SHP77 (cell line): ENCODE results near the gene PLXNC1.

ENCODE experiments used
- DNase-seq, 2 experiments: peaks; one replicate each; lab custom pipeline; 2025; lab: John Stamatoyannopoulos, UW

PLXNC1 gene

DNA sequence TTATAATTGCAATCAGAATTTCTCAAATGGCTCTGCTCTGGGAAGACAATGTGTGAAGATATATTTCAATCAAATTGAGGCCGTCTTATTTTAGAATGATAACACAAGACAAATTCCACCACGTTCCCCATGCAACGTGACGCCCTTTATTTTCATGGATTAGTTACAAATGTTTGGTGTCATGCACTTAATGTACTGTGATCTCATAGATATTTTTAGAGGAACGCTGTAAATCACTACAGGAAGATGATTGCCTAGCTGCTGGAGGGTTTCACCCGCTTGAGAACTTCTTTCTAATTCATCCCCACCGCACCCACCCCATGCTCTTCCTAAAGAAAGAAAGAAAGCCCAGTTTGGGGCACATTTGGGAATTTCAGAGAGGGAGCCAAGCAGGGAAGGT lies 117.2 kb downstream of the PLXNC1 start:
- no peak for DNase-seq

DNA sequence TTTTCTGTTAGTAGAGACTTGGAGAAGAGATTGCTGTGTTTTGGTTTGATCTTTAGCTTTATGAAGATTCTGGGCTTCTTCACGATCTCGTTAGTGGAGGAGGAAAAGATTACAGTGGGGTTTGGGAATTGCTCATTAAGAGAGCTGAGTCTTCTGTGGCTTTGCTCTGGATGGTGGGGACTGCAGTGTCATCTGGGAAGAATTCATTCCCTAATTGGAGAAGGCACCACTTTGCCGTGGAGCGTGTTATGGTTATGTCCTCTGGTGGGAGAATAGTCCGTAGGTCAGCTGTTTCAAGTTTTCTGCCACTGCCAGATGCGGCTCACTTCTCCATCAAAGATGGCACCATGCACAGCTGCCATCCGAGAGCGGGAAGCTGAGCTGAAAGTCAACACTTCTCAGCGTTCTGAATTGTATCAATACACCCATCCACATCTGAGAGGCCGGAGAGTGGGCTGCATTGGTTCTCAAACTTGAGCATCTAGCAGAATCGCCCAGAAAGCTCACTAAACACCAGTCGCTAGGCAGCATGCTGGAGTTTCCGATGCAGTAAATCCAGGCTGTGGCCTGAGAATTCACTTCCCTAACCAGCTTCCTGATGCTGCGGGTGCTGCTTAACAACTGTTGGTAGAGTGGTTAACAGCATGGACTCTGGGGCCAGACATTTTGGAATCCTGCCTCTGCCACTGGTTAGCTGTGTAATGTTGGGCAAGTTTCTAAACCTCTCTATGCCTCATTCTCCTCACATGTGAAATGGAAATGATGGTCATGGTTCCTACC lies 117.8 kb downstream of the PLXNC1 start:
- DNase-seq, result no peak

DNA sequence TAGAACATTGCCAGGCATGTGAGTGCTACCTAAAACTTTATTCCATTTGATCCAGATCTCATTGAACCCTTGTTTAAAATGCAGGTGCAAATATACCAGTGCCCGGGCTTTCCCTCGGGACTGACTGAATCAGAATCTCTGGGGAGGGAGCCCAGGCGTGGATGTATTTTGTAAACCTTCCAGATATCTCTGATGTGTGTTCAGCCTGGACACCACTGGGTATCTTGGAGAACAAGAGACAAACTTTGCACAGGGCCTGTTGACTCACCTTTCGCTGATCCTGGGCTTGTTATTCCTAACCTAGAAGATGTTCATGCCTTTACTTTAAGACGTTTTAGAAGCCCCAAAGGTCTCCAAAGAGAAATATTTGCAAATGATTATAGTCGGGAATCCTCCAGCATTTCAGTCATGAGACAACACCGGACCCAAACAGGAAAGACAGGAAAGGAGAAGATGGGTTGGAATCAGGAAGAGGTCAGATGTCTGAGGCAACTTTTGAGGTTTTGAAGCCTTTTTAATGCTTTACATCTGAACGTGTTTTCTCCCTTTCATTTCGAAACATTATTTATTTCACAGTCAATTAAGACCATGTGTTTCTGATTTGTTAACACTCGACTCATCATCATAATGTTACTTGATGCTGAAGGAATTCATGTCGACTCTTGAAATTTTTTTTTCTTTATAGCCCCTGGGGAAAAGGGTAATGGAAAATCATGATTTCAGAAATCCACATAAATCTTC lies 118.6 kb downstream of the PLXNC1 start:
- no peak for DNase-seq

DNA sequence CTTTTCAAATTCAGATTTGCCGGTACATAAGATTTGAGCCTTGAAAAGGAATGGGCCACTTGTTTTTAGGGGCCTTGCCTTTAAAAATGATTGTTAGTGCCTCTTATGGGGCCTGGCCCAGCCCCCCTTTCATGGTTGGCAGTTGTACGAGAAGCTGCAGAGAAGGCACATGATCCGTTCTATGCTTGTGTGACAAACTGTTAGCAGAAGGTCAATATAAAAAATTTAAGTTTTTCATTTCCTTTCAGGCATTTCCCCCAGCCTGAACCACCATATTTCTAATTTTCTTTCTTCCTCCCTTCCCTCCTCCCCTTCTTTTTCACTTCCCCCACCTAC lies 119.1 kb downstream of the PLXNC1 start:
- no peak for DNase-seq

DNA sequence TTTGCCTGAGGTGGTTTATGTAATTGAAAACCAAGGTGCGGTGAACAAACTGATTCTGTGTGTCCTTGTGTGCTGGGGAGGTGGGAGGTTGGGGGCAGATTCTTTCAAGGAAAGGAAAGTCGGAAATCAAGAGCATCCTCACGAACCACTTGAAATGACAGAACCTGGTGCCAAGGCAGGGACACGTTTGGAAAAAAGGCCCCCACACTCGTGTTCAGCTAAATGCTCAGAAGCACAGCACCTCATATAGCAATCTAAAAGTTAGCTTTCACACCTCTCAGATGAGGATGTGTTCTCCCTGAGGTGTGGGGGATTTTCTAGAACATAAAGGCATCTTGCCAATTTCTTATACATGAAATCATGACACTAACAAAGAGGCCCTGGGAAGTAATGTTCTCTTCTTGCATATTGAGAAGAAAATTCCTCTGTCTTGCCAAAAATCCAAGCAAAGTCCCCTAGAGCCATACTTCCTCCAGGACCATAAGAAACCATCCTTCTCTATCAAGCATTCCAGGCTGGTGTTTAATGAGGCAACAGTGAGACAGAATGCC lies 119.6 kb downstream of the PLXNC1 start:
- no peak for DNase-seq

DNA sequence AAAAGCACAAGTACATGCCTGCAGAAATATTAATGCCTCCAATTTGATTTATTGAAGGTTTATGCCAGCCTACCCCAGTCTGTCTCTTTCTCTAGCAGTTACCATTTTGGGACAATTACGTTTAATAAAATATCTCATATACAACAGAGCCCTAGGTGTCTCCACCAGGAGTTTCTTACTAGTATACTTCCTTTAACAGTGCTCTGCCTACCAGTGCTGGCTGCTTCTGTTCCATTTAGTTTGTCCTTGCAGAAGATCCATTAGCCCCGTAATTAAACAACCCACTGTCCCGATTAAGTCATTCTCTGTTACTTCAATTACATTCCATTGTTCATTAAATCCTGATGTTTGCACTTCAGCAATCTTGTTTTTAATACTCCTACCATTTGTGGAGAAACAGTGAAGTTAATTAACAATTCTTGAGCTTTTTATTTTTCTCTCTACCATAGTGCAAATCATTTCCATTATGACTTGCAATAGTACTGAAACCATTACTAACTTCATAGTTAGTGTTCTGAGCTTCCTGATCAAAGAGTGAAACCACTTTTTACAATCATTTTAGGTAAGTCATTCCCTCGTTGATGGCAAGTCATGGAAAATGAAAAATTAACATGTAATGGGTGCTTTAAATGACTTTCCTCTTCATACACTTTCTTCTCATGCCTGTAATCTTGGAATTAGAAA lies 121.1 kb downstream of the PLXNC1 start:
- no peak for DNase-seq

DNA sequence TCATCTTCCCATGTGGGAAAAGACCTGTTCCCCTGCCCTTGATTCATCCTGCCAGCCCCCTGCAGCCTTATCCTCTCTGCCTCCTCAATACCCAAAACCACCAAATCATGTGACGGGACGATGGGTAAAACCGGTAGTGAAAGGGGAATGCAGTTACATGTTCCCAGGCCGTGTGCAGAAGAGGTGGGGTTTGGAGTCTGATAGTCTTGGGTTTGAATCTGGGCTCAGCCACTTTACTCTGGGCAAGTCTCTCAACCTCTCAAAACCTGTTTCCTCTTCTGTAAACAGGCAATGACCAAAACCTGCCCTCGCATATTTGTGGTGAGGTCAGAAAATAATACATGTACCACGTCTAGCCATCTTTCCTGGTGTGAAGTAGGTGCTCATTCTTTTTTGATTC lies 123.0 kb downstream of the PLXNC1 start:
- DNase-seq, result no peak

DNA sequence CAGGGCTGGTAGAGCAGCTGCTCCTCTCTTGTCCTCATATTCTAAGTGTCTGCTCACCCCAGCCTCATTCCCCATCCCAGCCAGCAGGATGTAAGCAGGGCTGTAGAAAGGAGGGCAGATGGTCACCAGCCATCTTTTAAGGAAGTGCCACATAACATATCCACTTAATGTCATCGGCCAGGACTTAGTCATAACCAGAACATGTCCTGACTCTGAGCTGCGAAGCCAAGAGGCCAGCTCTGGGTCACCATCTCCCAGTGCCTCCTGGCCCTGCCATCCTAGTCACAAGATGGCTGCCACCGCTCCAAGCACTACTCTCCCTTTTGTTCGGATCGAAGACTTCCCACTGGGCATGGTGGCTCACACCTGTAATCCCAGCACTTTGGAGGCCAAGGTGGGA lies 123.9 kb downstream of the PLXNC1 start:
- no peak for DNase-seq

DNA sequence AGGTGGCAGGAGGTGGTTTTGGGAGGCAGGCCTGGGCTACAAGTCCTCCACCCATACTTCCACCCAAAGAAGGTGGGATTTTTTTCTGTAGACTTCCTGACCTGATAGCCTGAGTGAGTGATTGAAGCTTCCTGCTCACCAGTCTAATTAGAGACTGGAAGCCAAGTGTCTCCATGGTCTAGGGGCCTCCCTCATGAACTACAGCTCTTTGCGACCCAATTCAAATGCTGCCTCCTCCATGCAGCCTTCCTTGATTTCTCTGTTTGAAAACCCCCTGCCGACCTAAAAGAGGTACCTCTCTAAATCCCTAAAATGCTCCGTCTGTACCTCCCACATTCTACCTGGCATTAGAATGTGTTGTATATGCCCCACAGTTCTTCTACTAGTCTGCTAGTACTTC lies 124.9 kb downstream of the PLXNC1 start:
- DNase-seq, result no peak

DNA sequence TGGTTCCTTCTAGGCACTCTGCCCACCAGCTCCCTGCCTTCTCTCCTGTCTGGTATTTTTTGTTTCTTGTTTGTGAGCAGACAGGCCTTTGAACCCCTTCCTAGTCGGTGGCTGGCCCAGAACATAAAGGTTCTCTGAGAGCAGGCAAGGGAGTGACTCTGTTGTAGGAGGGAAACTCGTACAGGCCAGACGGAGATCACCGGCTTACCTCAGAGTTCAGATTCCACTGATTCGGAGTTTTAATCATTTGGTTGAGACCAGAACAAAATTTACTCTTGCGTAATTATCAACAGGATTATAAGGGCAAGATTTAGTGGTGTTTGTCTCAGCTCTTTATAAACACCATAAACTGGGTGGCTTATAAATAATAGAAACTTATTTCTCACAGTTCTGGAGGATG lies 128.3 kb downstream of the PLXNC1 start:
- no peak for DNase-seq

DNA sequence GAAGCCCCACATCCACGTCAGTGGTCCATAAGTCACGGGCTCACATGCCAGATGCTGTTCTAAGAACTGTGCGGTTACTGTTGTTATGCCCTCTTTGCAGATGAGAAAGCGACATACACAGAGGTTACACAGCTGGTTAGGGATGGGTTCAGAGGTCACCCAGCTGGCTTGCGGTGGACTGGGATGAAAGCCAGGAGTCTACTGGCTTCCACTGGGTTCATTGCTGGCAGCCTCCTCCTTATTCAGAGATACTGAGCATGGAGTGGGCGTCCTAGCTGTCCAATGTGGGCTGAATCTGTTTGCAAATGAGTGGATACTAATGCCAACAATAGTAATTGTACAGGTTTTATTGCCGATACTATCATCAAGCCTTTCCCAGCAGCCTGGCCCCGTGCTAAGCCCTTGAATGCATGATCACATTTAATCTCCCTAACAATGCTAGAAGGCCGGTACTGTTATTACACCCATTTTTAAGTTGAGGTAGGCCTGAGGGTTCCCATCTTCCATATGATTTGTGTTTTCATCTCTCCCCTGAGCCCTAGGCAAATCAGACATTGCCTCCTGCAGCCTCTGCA lies 129.1 kb downstream of the PLXNC1 start:
- DNase-seq, result no peak

DNA sequence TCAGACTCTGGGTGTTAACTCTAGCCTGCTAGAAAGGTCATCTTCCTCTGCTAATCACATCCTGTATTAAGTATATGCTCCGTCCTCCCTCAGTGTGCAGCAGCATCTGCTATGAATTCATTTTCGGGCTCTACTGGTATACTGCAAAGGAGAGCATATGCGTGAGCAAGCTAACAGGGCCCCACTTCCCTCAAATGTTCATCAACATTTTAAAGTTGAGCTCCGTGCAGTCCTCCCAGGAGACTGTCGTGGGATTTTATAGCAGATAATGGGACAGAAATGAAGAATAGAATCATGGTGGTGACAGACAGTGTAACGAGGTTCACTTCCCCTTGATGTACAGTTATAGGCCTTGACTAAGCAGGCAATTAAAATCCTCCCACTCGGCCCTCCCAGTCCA lies 131.7 kb downstream of the PLXNC1 start:
- no peak for DNase-seq

DNA sequence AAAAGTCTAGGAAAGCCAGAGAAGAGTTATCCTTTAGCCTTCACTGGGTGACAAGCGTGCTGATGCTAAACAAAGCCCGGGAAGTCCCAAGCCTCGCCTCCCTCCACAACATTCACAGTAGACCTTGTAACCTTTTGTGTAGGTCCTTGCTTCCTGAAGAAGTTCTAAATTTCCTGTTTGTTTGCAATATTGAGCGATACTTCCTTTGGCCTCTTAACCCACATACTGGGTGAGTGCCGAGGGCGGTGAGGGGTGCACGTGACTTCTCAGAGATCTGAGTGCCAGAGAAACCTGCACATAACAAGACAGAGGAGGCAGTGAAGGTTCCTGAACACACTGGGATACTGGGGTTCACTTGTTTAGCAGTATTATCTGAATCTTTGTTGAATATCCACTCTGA lies 134.3 kb downstream of the PLXNC1 start:
- DNase-seq, result no peak

DNA sequence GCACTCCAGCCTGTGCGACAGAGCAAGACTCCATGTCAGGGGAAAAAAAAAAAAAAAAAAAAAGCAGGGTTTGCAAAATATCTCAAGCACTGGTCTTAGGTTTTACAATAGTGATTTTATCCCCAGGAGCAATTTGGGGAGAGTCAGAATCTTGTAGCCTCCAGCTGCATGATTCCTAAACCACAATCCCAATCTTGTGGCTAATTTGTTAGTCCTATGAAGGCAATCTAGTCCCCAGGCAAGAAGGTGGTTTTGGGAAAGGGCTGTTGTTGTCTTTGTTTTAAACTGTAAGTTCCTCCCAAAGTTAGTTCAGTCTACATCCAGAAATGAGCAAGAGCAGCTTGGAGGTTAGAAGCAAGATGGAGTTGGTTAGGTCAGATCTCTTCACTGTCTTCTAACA lies 135.7 kb downstream of the PLXNC1 start:
- no peak for DNase-seq

DNA sequence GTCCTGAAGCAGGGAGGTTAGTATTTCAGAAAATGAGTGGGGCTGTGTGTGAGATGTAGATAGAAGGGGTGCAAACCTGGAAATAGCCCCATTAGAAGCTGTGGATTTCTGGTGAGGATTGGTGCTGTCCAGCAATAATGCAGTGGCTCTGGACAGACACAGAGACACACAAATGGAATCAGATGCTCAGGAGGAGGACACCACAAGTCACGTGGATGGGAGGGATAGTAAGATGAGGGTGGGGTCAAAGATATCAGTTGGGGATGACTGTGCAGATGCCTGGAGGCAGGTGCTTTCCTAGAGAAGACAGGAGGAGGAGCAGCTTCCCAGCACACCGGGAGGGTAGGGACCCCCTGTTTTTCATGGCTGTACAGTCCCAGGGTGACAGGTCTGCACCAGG lies 136.5 kb downstream of the PLXNC1 start:
- DNase-seq, result no peak

DNA sequence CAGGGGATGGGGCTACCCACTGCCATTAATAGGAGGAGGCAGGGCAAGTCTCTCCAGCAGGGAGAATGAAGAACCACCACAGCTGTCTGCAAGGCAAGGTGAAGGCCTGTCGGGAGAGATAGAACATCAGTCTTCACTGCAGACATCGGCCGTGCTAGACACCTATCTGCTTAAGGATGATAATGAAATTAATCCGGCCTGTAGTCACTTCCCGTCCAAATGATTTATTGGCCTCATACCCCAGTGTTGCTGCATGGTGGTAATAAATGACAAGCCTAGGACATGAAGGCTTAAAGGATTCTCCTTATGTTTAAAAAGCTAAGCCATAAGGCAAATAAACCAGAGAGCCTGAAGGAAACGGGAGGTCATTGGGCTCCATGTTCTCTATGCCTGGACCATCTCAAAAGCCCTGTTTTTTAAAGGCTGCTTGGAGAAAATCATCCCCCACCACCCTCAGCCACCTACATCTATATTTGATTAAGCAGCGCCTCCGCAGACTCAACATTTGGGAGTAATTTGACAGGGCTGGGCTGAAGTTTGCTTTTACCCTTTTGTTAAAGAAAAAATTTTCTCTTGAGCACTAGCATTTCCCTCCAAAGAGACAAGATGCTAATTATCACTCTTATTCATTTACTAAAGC lies 137.7 kb downstream of the PLXNC1 start:
- DNase-seq, result no peak

DNA sequence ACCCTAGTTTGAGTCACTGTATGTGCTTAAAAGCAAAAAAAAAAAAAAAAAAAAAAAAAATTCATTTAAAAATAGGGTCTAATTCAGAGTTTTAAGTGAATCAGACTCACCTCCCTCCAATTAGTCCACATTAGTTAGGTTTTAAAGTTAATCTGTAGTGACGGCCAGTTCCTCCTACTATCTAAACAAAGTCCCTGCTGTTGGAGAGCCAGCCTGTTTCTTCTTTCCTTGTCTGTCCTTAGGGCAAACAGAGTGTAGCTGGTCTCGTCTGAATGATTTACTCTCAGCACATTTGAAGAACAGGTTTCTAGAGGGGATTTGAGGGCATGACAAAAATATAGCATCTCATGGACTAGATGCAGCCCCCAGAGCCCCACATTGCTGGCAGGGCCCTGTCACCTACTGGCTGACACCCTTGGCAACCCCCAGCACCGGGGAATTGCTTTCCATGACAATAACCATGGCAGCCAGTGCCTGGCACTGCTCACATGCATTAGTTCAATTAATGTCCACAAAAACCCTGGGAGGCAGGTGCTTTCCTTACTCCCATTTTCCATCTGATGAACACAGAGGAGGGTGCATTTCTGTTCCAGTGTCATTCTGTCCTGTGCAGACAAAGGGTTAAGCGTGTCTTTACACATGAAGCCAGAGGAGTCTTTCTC lies 138.3 kb downstream of the PLXNC1 start:
- no peak for DNase-seq

DNA sequence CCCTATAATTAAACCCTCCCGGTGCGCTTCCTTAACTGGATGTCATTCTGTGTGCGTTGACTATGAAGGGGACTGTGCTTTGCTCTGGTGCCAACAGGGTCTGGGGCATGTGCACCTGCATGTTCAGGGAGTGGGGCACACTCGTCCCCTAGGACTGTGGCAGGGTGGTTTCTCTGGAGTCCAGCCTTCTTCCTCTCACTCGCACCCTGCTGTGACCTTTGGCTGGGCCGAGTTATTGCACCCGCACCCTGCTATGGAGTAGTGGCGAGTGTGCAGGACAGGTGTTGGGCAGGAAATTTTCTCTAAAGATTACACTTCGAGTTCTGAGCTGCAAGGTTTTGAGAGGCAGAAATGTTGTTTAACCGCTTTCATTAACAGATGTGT lies 138.9 kb downstream of the PLXNC1 start:
- DNase-seq, result no peak

DNA sequence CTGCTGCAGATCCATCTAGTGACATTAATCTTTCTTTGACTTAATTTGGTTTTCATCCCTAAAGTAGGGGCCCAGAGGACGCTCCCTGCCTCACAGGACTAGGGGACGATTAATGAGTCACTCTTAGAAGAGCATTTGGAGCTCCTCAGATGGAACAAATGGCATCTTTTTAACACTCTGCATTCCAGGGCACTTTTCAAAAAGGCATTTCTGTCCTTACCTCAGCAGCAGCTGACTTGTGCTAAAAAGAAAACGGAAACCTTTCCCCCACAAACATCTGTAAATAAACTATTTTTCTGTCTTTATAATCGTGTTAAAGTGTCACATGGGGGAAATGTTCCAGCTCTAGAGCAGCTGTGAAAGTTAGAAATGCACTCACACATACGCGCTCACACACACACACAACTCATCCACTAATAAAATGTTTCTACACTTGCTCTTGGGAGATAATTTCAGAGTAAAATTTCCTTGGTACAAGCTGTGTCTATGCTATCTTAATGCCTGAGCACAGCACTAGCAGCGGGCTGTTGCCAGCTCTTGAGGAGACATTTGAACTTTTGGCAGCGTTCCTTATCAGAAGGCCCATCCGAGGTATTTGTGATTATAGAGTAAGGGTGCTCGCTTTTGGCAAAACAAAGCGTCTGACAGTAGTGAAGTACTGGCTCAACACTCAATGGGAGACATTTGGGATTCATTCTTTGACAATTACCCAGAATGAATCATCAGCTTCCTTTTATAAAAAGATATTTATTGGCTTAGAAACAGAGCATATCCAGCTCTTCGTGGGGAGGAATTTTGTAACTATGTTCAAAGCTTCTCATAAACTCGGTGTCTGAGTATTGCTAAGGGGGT lies 141.3 kb downstream of the PLXNC1 start:
- no peak for DNase-seq

DNA sequence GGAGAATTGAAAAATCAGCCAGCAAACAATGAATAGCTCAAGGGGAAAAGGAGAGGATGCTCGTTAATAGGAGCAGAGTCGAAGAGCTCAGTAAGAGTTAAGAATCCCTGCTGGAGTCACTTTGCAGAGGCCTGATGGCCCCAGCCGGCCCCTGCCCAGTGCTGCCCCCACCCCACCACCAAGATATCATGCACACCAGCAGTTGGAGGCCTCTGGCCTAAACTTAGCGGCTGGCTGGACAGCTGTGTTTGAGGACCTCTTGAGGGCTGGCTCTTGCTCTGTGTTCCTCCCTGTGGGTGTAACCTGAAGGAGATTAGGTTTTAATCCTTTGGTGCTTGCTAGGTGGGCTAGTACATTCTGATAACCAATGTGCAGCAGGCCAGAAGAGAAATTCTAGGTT lies 142.0 kb downstream of the PLXNC1 start:
- no peak for DNase-seq
